HG02588 (cell line): Measurements from ENCODE around the gene CFAP97D2.
"Not testable (repeated sequence)": the region's sequence is repeated elsewhere in the genome, so short reads cannot be mapped to it uniquely, and the experiment has no call there.

ENCODE experiments used
- ATAC-seq: cut with Tn5 transposase; IDR thresholded peaks from one replicate; pipeline ENCODE4 v1.9.1; 2021; ENCODE audit warnings: mild to moderate bottlenecking, moderate library complexity; ENCODE audit not compliant: unreplicated experiment

CFAP97D2 gene

DNA sequence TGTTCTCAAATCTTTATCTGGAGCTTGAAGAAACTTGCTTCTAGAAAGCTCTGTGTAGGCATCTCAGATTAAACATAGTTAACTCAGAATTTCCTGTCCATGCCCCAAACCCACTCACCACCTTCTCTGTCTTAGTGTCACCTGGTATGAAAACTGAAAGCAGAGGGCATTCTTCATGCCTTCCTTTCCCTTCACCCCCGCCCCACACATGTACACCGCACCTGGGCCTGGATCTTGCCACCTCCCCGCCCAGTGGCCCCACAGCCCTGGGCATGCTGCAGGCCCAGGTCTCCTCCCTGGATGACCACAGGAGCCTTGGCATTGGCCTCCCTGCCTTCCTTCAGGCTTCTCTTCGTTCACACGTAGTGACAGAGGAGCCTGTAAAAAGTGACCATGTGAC, 15.8 kb downstream of the CFAP97D2 start:
- no peak for ATAC-seq

- no peak for ATAC-seq
Measured at GRCh38 chr13:114196629-114197028, 17.6 kb downstream of the CFAP97D2 start.

GRCh38 chr13:114198556-114198955, 19.5 kb downstream of the CFAP97D2 start:
- ATAC-seq: no peak

DNA sequence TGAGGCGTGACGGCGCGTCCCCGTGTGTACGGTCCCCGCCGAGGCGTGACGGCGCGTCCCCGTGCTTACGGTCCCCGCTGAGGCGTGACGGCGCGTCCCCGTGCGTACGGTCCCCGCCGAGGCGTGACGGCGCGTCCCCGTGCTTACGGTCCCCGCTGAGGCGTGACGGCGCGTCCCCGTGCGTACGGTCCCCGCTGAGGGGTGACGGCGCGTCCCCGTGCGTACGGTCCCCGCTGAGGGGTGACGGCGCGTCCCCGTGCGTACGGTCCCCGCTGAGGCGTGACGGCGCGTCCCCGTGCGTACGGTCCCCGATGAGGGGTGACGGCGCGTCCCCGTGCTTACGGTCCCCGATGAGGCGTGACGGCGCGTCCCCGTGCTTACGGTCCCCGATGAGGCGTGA, 20.5 kb downstream of the CFAP97D2 start:
- ATAC-seq: not testable (repeated sequence)

DNA sequence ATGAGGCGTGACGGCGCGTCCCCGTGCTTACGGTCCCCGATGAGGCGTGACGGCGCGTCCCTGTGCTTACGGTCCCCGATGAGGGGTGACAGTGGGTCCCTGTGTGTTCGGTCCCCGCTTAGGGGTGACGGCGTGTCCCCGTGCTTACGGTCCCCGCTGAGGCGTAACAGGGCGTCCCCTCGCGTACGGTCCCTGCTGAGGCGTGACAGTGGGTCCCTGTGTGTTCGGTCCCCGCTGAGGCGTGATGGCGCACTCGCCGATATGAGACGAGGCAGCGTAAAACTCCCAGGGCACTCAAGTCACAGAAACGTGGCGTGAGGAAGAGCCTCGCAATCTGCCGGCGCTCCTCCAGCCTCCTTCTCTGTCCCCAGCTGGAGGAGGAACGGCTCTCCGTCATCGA, 20.9 kb downstream of the CFAP97D2 start:
- ATAC-seq: no peak

DNA sequence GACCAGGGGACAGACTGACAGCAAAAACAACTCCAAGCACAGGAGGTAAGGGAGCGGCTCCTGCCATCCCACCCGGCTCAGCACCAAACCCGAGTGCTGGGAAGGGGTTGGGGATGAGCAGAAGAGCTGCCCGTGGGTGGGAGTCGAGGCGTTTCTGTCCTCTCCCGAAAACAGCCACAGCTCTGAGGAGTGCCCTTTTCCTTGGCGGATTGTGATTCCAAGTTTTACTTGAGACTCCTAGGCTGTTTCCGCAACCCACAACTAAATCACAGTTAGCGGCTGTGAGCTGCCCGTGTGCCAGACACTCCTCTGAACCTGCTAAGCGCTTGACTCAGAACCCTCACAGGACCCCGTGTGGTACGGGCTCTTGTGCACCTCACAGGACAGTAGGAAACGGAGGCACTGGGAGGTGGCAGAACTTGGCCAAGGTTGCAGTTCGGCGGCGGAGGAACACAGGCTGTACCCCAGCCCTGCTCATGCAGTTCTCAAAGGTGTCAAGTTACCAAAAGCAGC, 21.4 kb downstream of the CFAP97D2 start:
- no peak for ATAC-seq

DNA sequence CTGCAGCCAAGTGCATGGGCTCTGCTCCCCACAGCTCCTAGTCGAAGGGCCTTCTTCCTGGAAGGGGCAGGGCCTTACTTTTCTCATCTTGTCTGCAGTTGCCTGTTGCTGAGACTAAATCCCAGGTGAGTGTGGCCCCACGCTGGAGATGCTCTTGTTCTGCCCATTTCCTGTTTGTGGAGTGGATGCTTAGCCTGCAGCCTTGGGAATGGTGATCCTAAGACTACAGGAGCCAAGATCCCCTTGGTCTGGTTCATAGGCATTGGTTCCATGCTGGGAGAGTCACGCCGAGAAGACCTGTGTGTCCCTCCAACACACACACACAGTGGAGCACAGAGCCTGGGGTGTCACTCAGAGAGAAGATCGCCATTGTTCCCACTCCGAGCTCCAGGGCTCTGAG, 23.5 kb downstream of the CFAP97D2 start:
- no peak for ATAC-seq

DNA sequence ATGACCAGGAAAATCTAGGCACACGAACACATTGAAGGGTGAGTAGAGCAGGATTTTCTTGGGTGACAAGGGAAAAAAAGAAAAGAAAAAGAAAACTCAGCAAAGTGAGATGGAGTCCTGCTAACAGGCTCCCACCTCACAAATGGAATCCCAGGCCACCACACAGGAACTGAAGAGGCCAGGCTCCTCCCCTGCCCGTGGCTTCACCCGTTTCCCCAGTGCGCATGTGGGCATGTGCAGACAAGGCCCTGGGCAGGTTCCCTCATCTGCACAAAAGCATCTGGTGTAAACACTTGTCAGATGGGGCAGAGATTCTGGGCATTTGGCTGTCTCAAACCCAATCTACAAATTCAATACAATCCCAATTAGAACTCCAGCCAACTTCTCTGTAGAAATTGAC, 24.5 kb downstream of the CFAP97D2 start:
- no peak for ATAC-seq

GRCh38 chr13:114204894-114205293, 25.8 kb downstream of the CFAP97D2 start:
- ATAC-seq: no peak

DNA sequence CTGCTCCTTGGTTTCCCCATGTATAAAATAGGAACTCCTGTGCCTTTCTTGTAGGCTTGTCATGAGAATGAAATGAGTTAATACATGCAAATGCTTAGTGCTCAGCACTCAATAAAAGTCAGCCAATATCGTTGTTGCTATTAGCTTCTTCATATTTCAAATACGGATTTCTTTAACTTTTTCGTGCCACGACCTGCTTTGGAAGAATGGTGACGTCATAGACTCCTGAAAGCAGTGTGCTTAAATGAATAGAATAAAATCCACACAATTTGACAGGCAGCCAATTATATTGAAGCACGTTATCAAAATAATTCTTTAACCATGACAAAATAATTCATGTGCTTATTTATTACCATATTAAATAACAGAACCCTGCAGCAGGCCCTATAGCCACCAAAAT, 29.1 kb downstream of the CFAP97D2 start:
- ATAC-seq: no peak

DNA sequence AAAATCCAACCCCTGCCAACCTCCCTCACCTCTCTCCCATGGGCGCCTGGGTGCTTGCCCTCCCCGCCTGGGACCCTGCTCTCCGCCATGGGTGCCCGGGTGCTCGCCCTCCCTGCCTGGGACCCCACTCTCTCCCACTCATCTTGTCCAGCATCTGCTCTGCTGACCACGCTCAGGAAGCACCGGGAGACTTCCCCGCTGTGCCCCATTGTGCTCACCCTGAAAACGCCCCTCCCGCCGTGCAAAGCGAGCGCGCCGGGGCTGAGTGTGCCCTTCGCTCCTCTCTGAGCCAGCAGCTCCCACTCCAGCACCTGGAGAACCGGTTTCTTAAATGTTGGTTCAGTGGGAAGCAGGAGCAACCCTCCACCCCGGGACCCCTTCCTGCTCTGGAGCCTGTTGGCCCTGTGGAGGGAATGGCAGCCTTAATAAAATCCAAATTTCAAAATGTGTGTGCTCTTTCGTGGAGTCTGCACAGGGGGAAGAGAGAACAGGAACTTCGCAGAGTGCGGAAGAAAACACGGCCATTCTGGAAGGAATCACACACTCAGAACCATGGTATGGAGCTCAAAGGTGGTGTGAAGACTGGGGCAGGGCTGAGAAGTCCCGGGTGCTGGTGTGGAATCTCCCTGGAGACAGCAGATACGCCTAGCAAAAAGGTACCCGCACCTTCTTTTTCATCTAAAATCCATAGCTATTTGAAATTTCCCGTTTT, 32.5 kb downstream of the CFAP97D2 start:
- no peak for ATAC-seq

DNA sequence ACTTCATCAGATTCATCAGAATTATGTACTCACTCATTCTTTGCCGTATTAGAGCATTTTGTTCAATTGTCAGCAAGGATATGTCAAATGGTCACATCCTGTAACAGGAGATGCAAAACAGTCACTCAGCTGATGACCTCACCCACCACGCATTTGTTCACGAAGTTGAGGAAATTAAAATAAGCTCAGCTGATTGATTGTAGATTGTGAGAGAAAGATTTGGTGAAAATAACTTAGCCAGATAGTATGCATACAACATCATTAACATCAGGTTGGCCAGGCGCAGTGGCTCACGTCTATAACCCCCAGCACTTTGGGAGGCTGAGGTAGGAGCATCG, 33.1 kb downstream of the CFAP97D2 start:
- no peak for ATAC-seq

GRCh38 chr13:114213980-114214379, 34.9 kb downstream of the CFAP97D2 start:
- no peak for ATAC-seq

DNA sequence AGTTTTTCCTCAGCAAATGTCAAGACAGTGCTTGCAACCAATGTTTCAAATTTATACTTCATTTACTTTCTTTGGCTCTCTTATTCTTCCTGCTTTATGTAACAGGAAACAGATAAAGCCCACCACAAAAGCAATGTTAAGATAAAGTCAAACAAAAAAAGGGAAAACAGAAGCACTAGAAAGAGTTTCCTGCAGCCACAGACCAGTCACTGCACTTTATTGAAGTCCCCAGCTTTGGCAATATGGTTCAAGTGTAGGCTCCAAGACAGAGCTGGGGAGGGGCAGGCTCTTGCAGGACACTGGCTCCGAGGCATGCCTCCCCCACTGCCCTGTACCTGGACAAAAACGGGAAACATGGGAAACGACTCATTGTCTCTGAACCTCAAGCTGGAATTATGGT, 40.3 kb downstream of the CFAP97D2 start:
- no peak for ATAC-seq

DNA sequence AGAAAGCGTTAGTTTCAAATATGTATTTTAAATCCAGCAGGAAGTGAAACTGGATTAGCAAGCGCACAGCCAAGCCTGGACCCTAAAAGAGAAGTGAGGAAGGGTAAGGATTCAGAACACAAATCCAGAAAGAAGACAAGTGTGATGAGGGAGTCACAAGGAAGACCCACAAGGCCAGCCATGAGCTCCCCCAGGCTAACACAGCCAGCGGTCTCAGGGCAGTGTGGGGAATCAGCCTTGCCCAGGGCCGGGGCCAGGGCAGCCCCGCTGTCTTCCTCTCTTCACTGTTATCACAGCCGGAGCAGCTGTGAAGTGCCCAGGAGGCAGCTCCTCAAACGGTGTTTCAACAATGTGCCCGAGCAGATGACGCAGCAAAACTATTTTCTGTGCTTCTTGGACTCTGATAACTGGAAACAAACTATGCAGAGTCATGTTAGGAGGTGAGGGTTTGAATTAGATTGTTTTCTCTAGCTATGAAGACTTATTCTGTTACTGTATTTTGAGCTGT, 43.5 kb downstream of the CFAP97D2 start:
- ATAC-seq: no peak

GRCh38 chr13:114224201-114224600, 45.1 kb downstream of the CFAP97D2 start:
- no peak for ATAC-seq

DNA sequence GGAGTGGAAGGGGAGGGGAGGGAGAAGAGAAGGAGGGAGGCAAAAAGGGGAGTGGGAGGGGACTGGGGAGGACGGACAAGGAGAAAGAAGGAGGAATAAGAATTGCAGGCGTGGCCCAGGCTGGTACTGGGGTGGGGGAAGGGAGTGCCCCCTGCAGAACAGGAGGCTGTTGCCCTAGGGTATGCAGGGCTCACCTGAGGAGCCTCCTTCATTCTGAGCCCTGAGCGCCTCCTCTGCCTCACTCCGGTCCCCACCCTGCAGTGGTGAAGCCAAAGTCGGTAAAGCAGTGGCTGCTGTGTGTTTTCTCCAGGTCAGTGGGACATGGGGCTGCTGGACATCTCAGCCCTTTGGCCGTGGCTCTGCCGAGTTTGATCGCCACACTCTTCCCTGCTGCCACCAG, 46.6 kb downstream of the CFAP97D2 start:
- no peak for ATAC-seq

- ATAC-seq: no peak
Measured at GRCh38 chr13:114226088-114226487, 47.0 kb downstream of the CFAP97D2 start.

GRCh38 chr13:114226699-114227323, 47.8 kb downstream of the CFAP97D2 start:
- peak; percentile 64 for ATAC-seq

DNA sequence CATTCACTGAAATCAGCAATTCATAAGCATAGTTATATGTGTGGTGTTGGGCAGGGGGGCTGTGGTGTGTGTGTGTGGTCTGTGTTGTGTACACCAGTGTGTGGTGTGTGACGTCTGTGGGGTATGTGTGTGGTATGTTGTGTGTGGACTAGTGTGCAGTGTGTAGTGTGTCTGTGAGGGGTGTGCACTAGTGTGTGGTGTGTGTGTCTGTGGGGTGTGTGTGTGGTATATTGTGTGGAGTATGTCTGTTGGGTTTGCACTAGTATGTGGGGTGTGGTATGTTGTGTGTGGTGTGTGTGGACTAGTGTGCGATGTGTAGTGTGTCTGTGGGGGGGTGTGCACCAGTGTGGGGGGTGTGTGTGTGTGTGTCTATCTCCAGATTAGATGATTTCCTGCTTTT, 48.5 kb downstream of the CFAP97D2 start:
- ATAC-seq: no peak

DNA sequence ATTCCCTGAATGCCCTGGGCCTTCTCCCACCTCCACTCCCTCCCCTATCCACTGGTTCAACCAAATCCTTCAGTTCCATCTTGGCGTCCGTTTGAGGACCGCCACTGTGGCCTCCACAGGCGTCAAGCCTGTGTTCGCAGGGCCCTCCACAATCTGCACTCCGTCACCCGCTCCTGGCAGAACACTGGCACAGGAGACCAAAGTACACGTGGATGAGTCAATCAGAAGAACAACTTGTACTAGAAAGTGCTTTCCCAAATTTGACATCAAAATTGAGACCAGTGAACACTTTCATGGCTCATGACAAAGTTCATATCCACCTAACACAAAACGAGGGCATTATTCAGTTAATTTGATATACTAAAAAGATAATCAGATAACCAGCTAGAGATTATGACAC, 49.1 kb downstream of the CFAP97D2 start:
- no peak for ATAC-seq

DNA sequence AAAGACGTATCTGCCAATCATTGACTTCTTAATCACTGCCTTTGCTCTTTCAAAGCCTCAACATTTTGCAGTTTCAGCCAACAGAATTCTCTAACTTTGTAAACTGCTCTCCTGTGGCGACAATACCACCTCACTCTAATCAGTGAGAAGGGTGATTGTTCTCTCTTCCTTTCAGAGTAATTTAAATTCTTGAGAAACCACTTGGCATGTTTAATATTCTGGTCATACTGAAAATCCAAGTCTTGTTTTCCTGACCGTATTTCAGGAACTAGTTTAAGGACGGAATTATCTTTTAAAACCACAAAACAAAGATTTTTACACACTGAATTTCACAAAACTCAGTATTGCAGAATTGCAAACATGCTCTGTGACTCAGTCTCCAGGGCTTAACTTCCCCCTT, 50.4 kb downstream of the CFAP97D2 start:
- ATAC-seq: no peak

DNA sequence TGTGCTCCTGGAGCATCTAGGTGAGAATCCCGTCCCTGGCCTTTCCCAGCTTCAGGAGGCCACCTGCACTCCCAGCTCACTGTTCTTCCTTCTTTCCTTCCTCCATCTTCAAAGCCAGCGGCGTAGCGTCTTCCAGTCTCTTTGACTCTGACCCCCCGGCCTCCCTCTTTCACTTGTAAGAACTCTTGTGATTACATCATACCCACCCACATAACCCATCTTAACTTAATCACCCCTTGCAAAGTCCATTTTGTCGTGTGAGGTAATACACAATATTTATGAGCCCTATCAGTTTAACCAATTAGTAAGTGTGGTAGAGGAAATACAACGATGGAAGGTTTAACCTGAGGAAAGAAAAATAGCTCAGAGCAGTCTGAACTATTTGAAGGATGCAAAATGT, 51.1 kb downstream of the CFAP97D2 start:
- no peak for ATAC-seq
